H9 (cell line): ENCODE results near the gene SLC9A1. TPM values are rescaled to one million over a fixed set of nuclear protein-coding genes. Genes with fewer than 3 reads are reported as not detected.

Source experiments
- DNase-seq: peaks from one replicate; pipeline ENCODE4 v3.0.0-alpha.2; 2017
- H2AFZ ChIP-seq: one replicate; pipeline ENCODE4 v1.6.1; 2013; ENCODE audit warnings: mild to moderate bottlenecking, low read length, control low read depth, moderate library complexity
- H2AK5ac ChIP-seq: 2 replicates; pipeline ENCODE4 v1.6.1; 2013; ENCODE audit warnings: low read length, control low read depth, mixed read lengths; ENCODE audit not compliant: insufficient read length
- H2BK120ac ChIP-seq: one replicate; pipeline ENCODE4 v1.6.1; 2013; ENCODE audit warnings: low read depth, mild to moderate bottlenecking, low read length, control low read depth, inconsistent platforms; ENCODE audit not compliant: poor library complexity, severe bottlenecking
- H2BK12ac ChIP-seq: 2 replicates; pipeline ENCODE4 v1.6.1; 2013; ENCODE audit warnings: low read length, control low read depth, mixed read lengths, low read depth; ENCODE audit not compliant: insufficient read length
- H2BK15ac ChIP-seq: 2 replicates; pipeline ENCODE4 v1.6.1; 2013; ENCODE audit warnings: low read depth, low read length, control low read depth
- H2BK20ac ChIP-seq: one replicate; pipeline ENCODE4 v1.6.1; 2013; ENCODE audit warnings: low read depth, mild to moderate bottlenecking, low read length, control low read depth, inconsistent platforms; ENCODE audit not compliant: poor library complexity, severe bottlenecking
- H2BK5ac ChIP-seq: 2 replicates; pipeline ENCODE4 v1.6.1; 2013; ENCODE audit warnings: low read length, control low read depth, mixed read lengths; ENCODE audit not compliant: insufficient read length
- H3K14ac ChIP-seq: 2 replicates; pipeline ENCODE4 v1.6.1; 2013; ENCODE audit warnings: low read length, control low read depth; ENCODE audit not compliant: insufficient read depth
- H3K18ac ChIP-seq: 2 replicates; pipeline ENCODE4 v1.6.1; 2013; ENCODE audit warnings: low read depth, mild to moderate bottlenecking, mixed read lengths, low read length, control low read depth; ENCODE audit not compliant: insufficient read length
- H3K23ac ChIP-seq: 2 replicates; pipeline ENCODE4 v1.6.1; 2013; ENCODE audit warnings: low read length, control low read depth, mixed read lengths, low read depth; ENCODE audit not compliant: insufficient read length
- H3K23me2 ChIP-seq: 2 replicates; pipeline ENCODE4 v1.6.1; 2013; ENCODE audit warnings: low read depth, mild to moderate bottlenecking, mixed read lengths, low read length, control low read depth; ENCODE audit not compliant: insufficient read length, poor library complexity, severe bottlenecking
- H3K27ac ChIP-seq: 2 replicates; pipeline ENCODE4 v1.5.1; 2013; ENCODE audit warnings: low read length, control low read depth, mixed read lengths, low read depth; ENCODE audit not compliant: insufficient read length
- H3K27me3 ChIP-seq: 2 replicates; pipeline ENCODE4 v1.6.1; 2013; ENCODE audit warnings: low read length, control low read depth, inconsistent platforms; ENCODE audit not compliant: insufficient read depth
- H3K4ac ChIP-seq: 2 replicates; pipeline ENCODE4 v1.6.1; 2013; ENCODE audit warnings: low read depth, mild to moderate bottlenecking, control low read depth, inconsistent platforms, low read length, moderate library complexity
- H3K4me1 ChIP-seq: 2 replicates; pipeline ENCODE4 v1.6.1; 2013; ENCODE audit warnings: low read length, control low read depth, inconsistent platforms; ENCODE audit not compliant: insufficient read depth
- H3K4me2 ChIP-seq: 2 replicates; pipeline ENCODE4 v1.6.1; 2013; ENCODE audit warnings: low read length, control low read depth, mixed read lengths; ENCODE audit not compliant: insufficient read length, insufficient read depth
- H3K56ac ChIP-seq: 2 replicates; pipeline ENCODE4 v1.6.1; 2013; ENCODE audit warnings: low read depth, mild to moderate bottlenecking, mixed read lengths, low read length, control low read depth; ENCODE audit not compliant: insufficient read length
- H3K79me1 ChIP-seq: 2 replicates; pipeline ENCODE4 v1.6.1; 2013; ENCODE audit warnings: low read depth, mild to moderate bottlenecking, moderate library complexity, low read length, control low read depth, inconsistent platforms; ENCODE audit not compliant: insufficient read depth, poor library complexity, severe bottlenecking
- H3K79me2 ChIP-seq: 2 replicates; pipeline ENCODE4 v1.6.1; 2013; ENCODE audit warnings: low read length, control low read depth, inconsistent platforms; ENCODE audit not compliant: insufficient read depth
- H3K9ac ChIP-seq: 2 replicates; pipeline ENCODE4 v1.6.1; 2013; ENCODE audit warnings: low read length, control low read depth, mixed read lengths; ENCODE audit not compliant: insufficient read length; ENCODE audit errors: extremely low read depth
- H3K9me3 ChIP-seq: one replicate; pipeline ENCODE4 v1.6.1; 2013; ENCODE audit warnings: low read depth, low read length, inconsistent platforms; ENCODE audit not compliant: control insufficient read depth
- H3T11ph ChIP-seq: one replicate; pipeline ENCODE4 v1.6.1; 2013; ENCODE audit warnings: mild to moderate bottlenecking, low read length, control low read depth, inconsistent platforms
- H4K20me1 ChIP-seq: one replicate; pipeline ENCODE4 v1.6.1; 2013; ENCODE audit not compliant: control insufficient read depth, insufficient read length, insufficient read depth
- H4K5ac ChIP-seq: 2 replicates; pipeline ENCODE4 v1.6.1; 2013; ENCODE audit warnings: low read depth, mild to moderate bottlenecking, mixed read lengths, low read length, control low read depth; ENCODE audit not compliant: insufficient read length
- H4K8ac ChIP-seq: replicated peaks from 2 replicates; pipeline ENCODE4 v1.6.1; 2013; ENCODE audit warnings: low read length, control low read depth, mixed read lengths, low read depth; ENCODE audit not compliant: insufficient read length
- H4K91ac ChIP-seq: 2 replicates; pipeline ENCODE4 v1.6.1; 2013; ENCODE audit warnings: low read depth, mild to moderate bottlenecking, moderate library complexity, mixed read lengths, low read length, control low read depth; ENCODE audit not compliant: insufficient read length
- H3K27ac Mint-ChIP-seq, 3 experiments: 2 replicates in 2 of 3; 3 replicates in 1 of 3; pipeline ENCODE4 v1.8.0; 2020 to 2021; ENCODE audit warnings: mixed read lengths in 3 of 3, mild to moderate bottlenecking in 1 of 3, moderate library complexity in 1 of 3
- H3K27me3 Mint-ChIP-seq: 2 replicates; pipeline ENCODE4 v1.8.0; 2021; ENCODE audit warnings: low read depth, mild to moderate bottlenecking, moderate library complexity, mixed read lengths
- H3K36me3 Mint-ChIP-seq, 3 experiments: 2 replicates in 2 of 3; 3 replicates in 1 of 3; pipeline ENCODE4 v1.8.0; 2020 to 2021; ENCODE audit warnings: low read depth in 3 of 3, mixed read lengths in 3 of 3; ENCODE audit not compliant: insufficient read depth in 1 of 3
- H3K4me1 Mint-ChIP-seq, 2 experiments: 2 replicates each; pipeline ENCODE4 v1.8.0; 2020; ENCODE audit warnings: mixed read lengths in 2 of 2
- H3K4me3 Mint-ChIP-seq, 2 experiments: 2 replicates in 1 of 2; 3 replicates in 1 of 2; pipeline ENCODE4 v1.8.0; 2020 to 2021; ENCODE audit warnings: mild to moderate bottlenecking in 2 of 2, mixed read lengths in 2 of 2, moderate library complexity in 1 of 2
- H3K9me3 Mint-ChIP-seq, 2 experiments: 2 replicates in 1 of 2; 3 replicates in 1 of 2; pipeline ENCODE4 v1.8.0; 2020; ENCODE audit warnings: mild to moderate bottlenecking in 2 of 2, mixed read lengths in 2 of 2, moderate library complexity in 1 of 2
- CTCF ChIP-seq: fragments of 200-600 bp; sonication (generic); conservative IDR thresholded peaks from 3 replicates; pipeline ENCODE4 v1.8.0; 2021; ENCODE audit warnings: antibody characterized with exemption, mild to moderate bottlenecking
- WGBS: extraction: QIAGEN DNeasy Blood & Tissue Kit; methylation state at CpG from one replicate; pipeline ENCODE4 v1.1.7; 2013; ENCODE audit warnings: missing lambda C conversion rate, low lambda C conversion rate, mixed read lengths; ENCODE audit not compliant: insufficient read length; ENCODE audit errors: extremely low coverage; 5-methylcytosine and 5-hydroxymethylcytosine counted together
- total RNA-seq: library from RNA; stranded (reverse); gene quantifications from 2 replicates; pipeline ENCODE4 v1.2.1, GENCODE V29; 2021

Gene SLC9A1
- total RNA-seq, 1 experiment from 2014 or later, result 20.8 TPM

GRCh38 chr1:27130798-27131197, 24.1 kb downstream of the SLC9A1 start:
- TF ChIP-seq CTCF, result no peak
- Histone ChIP-seq H3K4me2 (no peak overlapping the region), H3K18ac (no peak overlapping the region), H3K79me1 (no peaks in the 10 kb centered on the region), H4K5ac (no peak overlapping the region), H3K4ac (no peak overlapping the region), H2BK5ac (no peak overlapping the region), H2AK5ac (no peak overlapping the region), H3T11ph (no peak overlapping the region), H3K14ac (no peak overlapping the region), H2BK120ac (no peak overlapping the region), H3K79me2 (no peaks in the 10 kb centered on the region), H3K27me3 (no peaks in the 10 kb centered on the region), H3K23ac (no peak overlapping the region), H3K9me3 (no peaks in the 10 kb centered on the region), H2BK15ac (no peak overlapping the region), H3K27ac (no peak overlapping the region), H3K56ac (no peak overlapping the region), H2BK20ac (no peak overlapping the region), H3K4me1 (no peaks in the 10 kb centered on the region), H4K91ac (no peak overlapping the region), H3K9ac (no peak overlapping the region), H3K23me2 (no peaks in the 10 kb centered on the region), H4K20me1 (no peaks in the 10 kb centered on the region), H4K8ac (no peak overlapping the region), H2BK12ac (no peak overlapping the region), H2AFZ (no peak overlapping the region)
- DNase-seq, result no peak
- Mint-ChIP-seq H3K4me1 (peaks cover 0 to 3% of the 10 kb centered on the region in 2 experiments; a peak in 2 of 4 replicates), H3K27me3 (no peaks in the 10 kb centered on the region), H3K9me3 (no peaks in the 10 kb centered on the region), H3K36me3 (peaks cover 0 to 8% (median 0%) of the 10 kb centered on the region in 3 experiments; a peak in 3 of 7 replicates), H3K4me3 (no peak overlapping the region), H3K27ac (peak overlapping the region in 2 of 3 experiments; percentile 53 to 66; a peak in 1 of 7 replicates)
- WGBS, result no CpG with 5 or more reads among the region's 3 CpGs
